GM12875 (cell line): ENCODE results near the gene TCTN1.

ENCODE experiments used
- H3K4me3 ChIP-seq: one replicate; pipeline ENCODE4 v1.5.1; 2011; ENCODE audit warnings: low read depth, low read length, control low read depth
- CTCF ChIP-seq: IDR thresholded peaks from 2 replicates; pipeline ENCODE4 v1.5.1; 2011; ENCODE audit warnings: low read depth, mild to moderate bottlenecking, control low read depth, inconsistent platforms, low read length, moderate library complexity, borderline replicate concordance; ENCODE audit not compliant: insufficient read depth

The TCTN1 gene

GRCh38 chr12:110658242-110658641 is 44.3 kb downstream of the TCTN1 start:
- H3K4me3 ChIP-seq = no peak overlapping the region
- no peak for TF ChIP-seq CTCF

- TF ChIP-seq CTCF = no peak
- H3K4me3 ChIP-seq = no peak overlapping the region
These were observed 44.9 kb downstream of the TCTN1 start for GRCh38 chr12:110658878-110659277.

GRCh38 chr12:110661337-110661972 is 47.5 kb downstream of the TCTN1 start:
- no peak for TF ChIP-seq CTCF
- peak overlapping the region; percentile 63 for H3K4me3 ChIP-seq

GRCh38 chr12:110666892-110667291 is 53.0 kb downstream of the TCTN1 start:
- H3K4me3 ChIP-seq = peak overlapping the region; percentile 51
- no peak for TF ChIP-seq CTCF

GRCh38 chr12:110667671-110668070 is 53.7 kb downstream of the TCTN1 start:
- TF ChIP-seq CTCF = no peak
- H3K4me3 ChIP-seq = peak overlapping the region; percentile 51

GRCh38 chr12:110668480-110669192 is 54.7 kb downstream of the TCTN1 start:
- peak overlapping the region; percentile 51 for H3K4me3 ChIP-seq

More at GRCh38 chr12:110668480-110669192, 54.7 kb downstream of the TCTN1 start:
- no peak for TF ChIP-seq CTCF
